Smooth muscle cell of the brain vasculature (primary cell): ENCODE data around the gene CCDC148.
"Not testable (repeated sequence)": the region's sequence is repeated elsewhere in the genome, so short reads cannot be mapped to it uniquely, and the experiment has no call there.

ENCODE experiments used
- DNase-seq: peaks from one replicate; pipeline ENCODE4 v3.0.0-alpha.2; 2012; ENCODE audit warnings: low read depth, low spot score

CCDC148 gene

DNA sequence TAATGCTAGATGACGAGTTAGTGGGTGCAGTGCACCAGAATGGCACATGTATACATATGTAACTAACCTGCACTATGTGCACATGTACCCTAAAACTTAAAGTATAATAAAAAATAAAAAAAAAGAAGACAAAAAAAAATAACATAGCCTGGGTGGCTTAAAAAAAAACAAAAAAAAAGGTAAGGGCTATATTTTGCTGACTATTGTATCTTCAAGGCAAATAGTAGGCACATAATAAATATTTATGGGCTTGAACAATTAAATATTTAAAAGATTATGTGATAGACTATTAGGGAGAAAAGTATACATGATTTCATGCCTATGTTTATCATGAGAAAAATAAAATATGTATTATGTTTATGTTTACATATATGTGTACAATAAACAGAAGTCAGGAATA lies 99.4 kb downstream of the CCDC148 start:
- no peak for DNase-seq

DNA sequence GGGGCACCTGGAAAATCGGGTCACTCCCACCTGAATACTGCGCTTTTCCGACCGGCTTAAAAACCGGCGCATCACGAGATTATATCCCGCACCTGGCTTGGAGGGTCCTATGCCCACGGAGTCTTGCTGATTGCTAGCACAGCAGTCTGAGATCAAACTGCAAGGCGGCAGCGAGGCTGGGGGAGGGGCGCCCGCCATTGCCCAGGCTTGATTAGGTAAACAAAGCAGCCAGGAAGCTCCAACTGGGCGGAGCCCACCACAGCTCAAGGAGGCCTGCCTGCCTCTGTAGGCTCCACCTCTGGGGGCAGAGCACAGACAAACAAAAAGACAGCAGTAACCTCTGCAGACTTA lies 105.1 kb downstream of the CCDC148 start:
- DNase-seq, result not testable (repeated sequence)

DNA sequence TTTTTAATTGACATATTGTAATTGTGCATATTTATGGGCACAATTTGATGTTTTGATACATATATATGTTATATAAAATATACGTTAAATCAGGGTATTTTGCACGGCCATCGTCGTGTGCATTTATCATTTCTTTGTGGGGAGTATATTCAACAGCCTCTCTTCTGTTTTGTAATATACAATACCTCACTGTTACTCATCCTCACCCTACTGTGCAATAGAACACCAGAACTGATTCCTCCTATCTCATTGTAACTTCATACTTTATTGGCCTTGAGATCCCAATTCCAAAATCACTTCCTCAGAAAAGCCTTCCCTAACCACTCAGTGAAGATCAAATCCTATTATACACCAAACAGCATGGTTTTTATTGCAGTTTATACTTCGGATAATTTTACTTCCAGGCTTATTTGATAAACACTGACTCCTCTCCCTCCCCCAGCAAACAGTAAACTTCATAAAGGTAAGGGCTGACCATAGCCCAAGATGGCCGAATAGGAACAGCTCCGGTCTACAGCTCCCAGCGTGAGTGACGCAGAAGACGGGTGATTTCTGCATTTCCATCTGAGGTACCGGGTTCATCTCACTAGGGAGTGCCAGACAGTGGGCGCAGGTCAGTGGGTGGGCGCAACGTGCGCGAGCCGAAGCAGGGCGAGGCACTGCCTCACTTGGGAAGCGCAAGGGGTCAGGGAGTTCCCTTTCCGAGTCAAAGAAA lies 105.6 kb downstream of the CCDC148 start:
- DNase-seq, result not testable (repeated sequence)

DNA sequence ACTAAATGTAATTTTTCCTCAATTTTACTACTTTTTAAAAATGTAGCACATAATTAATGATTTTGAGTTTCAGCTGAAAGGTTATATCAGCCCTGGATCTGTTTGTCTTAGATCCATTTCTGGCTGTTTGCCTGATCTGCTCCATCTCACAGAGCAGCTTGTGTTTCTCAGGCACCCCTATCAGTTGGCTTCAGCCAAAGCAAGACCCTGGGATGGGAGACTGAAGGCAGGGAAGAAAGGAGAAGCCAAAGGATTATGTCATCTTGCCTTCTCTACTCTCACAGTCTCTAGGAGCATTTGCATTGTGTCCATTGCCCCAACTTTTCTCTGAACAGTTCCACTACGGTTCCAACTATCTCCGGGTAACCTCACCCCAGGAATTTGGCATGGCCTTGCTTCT lies 110.5 kb downstream of the CCDC148 start:
- no peak for DNase-seq

DNA sequence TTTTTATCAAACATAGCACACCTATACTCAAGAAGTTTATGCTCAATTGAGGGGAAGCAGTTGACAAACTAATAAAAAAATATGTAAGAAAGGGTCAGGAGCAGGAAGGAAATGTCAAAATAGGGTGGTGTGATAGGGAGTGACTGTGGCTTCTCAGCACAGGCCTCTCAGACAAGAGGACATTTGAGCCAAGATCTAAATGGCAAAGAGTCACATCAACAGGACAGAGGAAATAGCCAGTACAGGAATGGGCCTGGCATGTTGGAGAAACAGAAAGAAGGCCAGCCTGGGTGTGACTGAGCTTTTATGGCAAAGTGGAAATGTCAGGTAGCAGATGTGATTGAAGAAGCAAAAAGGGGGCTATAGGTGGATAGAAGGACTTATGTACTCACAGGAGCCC lies 117.0 kb downstream of the CCDC148 start:
- DNase-seq, result no peak

DNA sequence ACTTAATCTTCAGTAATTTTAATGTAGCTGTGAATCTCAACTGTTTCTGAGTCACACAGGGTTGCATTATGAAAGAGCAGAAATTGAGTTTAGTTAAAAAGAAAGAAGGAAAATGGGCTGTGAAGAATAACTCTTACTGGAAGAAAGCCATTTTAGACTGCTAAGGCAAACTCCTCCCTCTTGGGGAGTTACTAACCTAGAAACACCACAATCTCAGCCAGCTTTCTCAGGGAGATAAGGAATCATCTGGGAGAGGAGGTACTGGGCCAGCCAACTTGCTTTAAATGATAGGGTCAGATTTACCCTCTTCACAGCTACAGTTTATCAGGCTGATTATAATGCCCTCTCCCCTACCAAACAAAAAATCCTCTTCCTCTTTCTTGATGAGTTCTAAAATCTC lies 119.5 kb downstream of the CCDC148 start:
- no peak for DNase-seq

DNA sequence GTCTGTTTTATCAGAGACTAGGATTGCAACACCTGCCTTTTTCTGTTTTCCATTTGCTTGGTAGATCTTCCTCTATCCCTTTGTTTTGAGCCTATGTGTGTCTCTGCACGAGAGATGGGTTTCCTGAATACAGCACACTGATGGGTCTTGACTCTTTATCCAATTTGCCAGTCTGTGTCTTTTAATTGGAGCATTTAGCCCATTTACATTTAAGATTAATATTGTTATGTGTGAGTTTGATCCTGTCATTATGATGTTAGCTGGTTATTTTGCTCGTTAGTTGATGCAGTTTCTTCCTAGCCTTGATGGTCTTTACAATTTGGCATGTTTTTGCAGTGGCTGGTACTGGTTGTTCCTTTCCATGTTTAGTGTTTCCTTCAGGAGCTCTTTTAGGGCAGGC lies 124.8 kb downstream of the CCDC148 start:
- DNase-seq, result not testable (repeated sequence)

DNA sequence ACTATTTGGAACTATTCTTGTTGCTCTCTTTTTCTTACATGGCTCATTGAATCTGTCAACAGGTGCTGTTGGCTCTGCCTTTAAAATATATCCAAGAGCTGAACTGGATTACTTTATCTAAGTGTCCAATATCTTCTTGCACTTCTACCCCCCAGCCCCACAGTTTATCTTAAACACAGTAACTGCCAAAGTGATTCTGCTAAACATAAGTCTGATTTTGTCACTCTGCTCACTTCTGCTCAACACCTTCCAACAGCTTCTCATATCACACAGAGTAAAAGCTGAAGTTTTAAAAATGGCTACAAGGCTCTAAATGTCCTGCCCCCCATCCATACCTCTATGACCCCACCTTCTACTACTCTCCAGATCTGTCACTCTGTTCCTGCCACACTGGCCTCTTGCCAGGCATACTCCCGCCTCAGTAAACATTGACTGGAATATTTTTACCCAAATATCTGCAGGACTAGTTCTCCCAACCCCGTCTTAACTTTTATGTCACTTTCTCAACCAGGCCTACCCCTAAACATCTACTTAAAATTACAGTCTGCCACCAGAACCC lies 130.7 kb downstream of the CCDC148 start:
- DNase-seq, result no peak

DNA sequence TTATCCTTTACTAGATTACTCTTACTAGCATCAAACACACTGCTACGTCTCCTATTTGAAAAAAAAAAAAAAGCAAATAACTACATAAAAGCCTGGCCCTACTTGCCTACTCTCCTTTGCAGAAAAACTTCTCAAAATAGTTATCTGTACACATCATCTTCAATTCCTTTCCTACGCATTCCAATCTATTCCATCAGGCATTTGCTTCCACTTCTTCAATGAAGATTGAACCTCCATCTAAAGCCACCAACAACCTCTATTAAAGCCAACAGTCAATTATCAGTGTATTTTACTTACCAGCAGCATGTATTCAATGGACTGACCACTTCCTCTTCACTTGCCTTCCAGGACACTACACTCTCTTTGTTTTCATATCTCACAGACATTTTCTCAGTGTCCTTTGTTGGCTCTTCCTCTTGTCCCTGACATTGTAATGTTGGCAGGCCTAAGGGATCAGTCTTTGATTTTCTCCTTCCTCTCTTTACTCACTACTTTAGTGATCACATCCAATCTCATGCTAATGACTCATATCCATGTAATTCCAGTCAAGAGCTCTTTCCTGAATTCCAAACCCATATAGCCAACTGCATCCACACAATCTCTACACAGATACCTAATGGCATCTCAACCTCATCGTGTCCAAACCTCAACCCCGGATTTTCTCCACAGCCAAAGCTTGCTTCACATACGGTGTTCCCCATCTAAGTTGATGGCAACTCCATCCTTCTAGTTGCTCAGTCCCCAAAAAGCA lies 131.3 kb downstream of the CCDC148 start:
- no peak for DNase-seq

DNA sequence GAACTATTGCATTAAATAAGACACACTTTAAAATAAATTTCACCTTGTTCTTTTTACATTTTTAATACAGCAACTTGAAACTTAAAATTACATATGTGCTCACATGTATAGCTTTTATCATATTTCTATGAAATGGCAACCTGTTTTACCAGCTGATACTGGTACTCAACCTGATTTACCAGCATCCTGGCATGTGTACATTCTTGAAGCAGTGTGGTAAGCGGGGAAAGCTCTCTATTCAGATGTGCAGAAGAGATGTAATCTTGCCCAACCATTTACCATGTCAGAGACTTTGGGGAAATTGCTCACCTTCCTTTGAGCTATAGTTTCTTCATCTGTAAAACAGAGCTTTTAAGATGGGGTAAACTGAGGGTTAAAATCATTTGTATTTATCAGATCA lies 133.2 kb downstream of the CCDC148 start:
- DNase-seq, result no peak

DNA sequence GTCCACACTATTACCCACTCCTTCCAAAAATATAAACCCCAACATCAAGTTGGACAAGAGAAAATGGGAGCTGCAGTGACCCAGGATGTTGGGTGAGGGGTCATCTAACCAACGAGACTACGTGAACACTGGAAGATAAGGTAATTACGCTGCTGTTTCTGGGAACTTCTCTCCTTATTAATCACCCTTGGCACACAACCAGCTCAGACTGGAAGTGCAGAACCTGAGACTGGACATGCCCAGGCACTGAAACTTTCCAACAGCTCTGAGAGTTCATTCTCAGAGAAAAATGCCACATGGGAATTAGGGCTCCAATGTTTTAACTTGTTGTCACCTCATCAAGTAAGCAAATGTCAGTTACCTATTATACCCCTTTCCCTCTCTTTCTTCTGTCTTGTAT lies 135.3 kb downstream of the CCDC148 start:
- DNase-seq, result no peak

DNA sequence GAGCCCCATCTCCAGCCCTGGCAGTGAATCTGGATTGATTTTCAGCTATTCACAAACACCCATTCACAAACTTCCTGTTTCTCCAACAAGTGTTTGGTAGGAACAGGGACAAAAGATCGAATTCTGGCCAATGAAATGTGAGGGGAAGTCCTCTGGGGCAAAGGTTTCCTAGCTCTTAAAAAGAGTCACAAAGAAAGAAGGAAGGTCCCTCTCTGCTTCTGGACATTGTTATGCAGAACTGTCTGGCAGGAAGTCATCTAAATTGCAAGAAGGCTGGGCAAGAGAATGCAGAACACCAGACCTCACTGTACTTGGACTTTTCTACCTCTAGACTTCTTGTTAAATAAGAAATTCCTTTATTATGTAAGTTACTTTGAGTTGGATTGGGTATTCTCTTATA lies 137.3 kb downstream of the CCDC148 start:
- no peak for DNase-seq

DNA sequence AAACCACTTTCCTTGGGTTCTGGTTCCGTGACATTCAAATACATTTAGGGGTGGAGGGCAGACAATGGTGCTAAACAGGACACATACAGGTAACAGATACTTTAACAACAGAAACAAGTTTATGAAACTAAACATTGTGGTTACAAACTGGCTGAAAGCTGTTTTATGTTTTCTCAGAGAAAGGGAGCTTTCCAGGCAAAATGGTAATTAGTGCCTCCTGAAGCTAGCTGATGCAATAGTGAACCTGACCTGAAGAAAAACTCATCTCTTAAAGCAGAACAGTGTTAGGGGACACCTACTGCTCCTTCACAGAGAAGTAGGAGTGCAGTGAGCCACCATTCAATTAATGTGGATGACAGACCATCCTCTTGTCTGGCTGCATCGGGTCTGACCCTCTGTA lies 138.9 kb downstream of the CCDC148 start:
- no peak for DNase-seq

DNA sequence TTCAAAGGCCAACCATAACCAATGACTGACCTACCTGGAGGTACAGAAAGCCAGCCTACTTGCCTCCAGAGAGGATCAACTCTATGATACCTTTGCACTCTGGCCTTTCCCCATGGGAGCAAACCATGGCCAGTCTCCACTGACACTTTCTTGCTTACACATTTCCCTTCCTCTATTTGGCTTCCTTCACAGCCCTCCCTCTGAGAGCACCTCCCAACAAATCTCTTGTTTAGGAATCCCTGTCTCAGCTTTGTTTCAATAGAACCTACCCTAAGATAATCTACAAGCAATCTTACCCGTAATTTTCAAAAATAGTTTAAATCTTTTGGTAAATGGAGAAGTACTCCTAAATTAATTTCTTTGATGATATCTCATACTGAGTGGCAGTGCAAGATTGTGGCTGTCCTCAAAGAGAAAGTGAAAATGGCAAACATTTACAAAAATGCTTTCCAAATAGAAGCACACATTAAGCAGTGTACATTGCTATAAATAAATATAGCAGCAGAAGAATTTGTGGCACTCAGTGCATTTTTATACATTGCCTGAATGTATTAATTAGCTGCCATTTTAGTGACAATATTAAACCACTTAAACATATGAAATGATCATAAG lies 140.6 kb downstream of the CCDC148 start:
- DNase-seq, result no peak

DNA sequence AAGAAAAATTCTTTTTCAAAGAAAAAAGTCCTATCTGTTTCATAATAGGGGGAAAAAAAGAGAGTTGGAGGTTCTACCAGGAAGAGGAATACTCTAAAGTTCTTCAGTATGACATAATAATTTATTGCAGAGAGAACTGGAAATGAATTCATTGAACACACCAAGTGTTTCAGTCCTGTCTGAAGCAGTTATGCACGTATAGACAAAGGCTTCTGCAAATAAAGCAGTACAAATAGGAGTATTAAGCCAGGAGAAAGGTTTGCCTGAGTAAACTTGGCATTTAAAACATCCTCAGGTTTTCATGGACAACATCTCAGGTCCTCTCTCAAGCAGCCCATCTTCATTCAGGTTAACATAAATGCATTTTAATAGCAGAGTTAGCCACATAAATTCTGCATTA lies 141.6 kb downstream of the CCDC148 start:
- no peak for DNase-seq

DNA sequence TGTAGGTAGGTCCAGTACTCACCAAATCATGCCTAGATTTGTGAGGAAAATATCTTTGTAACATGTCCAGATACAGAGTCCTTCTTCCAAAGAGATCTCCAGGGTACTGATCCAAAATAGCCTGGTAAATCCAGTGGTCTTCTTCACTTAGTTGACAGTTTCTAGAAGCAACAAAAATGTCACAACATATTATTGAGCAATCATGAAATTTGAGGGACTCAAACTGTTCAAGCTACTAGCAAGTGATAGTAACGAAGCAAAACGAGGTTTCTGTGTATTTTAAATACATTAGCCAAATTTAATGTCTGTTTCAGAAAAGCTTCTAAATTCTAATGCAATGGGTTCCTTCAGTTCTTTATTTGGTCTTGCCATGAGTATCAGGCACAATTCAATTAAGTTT lies 142.8 kb downstream of the CCDC148 start:
- DNase-seq, result no peak

DNA sequence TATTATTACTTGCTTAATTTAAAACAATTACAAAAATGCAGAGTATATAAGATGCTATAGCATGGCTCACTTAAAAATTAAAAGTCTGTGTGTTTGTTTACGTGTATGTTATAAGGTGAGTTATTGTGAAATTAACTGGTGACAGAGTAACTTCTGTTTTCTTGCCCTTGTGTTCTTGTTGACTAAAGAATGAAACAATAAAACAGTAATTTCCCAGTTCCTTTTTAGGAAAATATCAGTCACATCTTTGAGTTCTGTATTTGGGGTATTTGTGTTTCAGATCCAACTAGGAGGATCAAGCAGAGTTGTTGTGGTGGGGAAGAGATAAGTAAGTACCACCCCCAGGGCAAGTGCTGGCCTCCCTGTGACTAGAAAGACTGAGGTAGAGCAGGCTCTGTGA lies 143.6 kb downstream of the CCDC148 start:
- no peak for DNase-seq

DNA sequence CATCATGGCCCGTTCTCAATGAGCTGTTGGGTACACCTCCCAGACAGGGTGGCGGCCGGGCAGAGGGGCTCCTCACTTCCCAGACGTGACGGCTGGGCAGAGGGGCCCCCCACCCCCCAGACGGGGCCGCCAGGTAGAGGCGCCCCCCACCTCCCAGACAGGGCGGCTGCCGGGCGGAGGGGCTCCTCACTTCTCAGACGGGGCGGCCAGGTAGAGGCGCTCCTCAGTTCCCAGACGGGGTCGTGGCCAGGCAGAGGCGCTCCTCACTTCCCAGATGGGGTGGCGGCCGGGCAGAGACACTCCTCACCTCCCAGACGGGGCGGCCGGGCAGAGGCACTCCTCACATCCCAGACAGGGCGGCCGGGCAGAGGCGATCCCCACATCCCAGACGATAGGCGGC lies 146.1 kb downstream of the CCDC148 start:
- DNase-seq, result not testable (repeated sequence)

DNA sequence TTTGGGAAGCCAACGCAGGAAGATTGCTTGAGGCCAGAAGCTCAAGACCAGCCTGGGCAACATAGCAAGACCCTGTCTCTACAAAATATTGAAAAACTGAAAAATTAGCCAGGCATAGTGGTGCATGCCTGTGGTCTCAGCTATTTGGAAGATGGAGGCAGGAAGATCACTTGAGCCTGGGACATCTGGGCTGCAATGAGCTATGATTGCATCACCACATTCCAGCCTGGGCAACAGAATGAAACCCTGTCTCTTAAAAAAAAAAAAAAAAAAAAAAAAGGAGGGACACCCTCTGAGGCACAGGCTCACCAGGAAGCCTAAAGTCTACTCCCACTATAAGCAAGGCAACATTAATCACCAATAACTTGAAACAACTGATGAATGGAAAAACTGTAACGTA lies 151.1 kb downstream of the CCDC148 start:
- DNase-seq, result no peak

DNA sequence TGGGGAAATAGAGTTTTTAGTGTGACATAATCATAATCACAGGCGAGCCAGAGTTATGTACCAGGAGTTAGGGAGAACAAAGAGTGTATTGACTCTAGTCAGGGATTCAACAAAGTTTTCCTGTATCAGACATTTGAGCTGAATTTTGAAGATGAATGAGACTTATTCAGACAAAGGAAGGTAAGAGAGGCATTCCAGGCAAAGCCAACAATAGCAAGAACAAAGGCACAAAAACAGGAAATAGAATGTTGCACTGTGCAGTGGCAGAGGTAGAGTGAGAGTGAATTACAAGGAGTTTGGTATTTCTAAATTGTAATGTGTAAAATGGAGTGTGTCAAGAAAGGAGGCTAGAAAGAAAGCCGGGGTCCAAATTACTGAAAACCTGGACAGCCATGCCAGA lies 156.2 kb downstream of the CCDC148 start:
- no peak for DNase-seq

DNA sequence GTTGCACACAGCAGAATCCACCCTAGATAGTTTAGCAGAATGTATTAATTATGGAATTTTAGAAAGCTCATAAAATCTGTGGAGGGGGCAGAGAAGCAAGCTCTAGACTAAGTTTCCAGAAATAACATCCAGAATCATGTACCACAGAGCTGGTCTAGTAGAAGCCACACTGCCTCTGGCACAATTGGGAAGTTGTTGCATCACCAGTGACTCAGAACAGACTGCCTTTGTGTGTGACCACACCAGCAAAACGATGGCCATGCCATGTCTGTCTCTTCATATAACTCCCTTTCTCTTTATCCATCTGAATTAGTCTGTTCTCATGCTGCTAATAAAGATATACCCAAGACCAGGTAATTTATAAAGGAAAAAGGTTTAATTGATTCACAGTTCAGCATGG lies 158.9 kb downstream of the CCDC148 start:
- DNase-seq, result no peak

DNA sequence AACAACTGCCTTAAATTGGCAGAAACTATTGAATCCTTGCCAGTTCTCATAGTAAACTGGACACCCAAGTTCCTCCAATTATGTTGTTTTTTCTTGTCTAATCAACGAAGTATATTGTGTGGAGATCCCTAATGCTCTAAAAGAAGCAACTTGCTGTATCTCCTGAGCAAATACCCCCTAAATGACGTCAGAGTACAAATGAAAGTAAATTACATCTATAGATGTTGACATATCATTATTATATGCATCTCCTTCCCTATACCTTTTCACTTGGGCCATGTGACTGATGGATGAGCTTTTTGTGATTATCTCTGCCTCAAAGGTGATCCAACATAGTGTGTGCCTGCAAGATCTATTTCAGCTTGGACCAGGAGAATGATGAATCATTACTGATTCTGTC lies 159.4 kb downstream of the CCDC148 start:
- DNase-seq, result no peak

DNA sequence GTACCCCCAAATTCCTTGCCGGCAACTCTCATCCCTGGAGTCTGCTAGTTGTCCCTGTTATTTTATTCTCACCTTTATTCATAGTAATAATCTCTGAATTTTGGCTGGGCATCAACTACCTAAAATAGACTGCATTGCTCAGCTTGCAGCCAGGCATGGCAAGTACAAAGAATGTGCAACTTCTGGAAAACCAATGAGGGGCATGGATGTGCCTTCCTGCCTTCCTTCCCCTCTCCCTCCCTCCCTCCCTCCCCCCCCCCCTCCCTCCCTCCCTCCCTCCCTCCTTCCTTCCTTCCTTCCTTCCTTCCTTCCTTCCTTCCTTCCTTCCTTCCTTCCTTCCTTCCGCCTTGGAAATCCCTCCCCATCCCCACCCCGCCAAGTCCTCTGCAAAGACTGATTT lies 162.8 kb downstream of the CCDC148 start:
- DNase-seq, result no peak
